A549 (cell line): ENCODE data around the gene ATP13A3.

Experiments used
- CBX8 ChIP-seq: fragments of 200-600 bp; sonication (generic); IDR thresholded peaks from 2 replicates; pipeline ENCODE4 v1.6.1; 2016
- CEBPB ChIP-seq, 2 experiments: fragments of >200 bp in 1 of 2; sonication (Bioruptor Twin) in 1 of 2; formaldehyde crosslinking in 1 of 2; IDR thresholded peaks; 2 replicates each; pipeline ENCODE4 v1.6.1; 2012 to 2016
- EP300 ChIP-seq, 2 experiments: fragments of >200 bp; sonication (Bioruptor Twin); formaldehyde crosslinking; IDR thresholded peaks; 2 replicates in 1 of 2; 3 replicates in 1 of 2; pipeline ENCODE4 v1.6.1; 2016 to 2017
- HEYL ChIP-seq: fragments of 250-450 bp; sonication (Bioruptor Pico); IDR thresholded peaks from 2 replicates; pipeline ENCODE4 v1.8.0; 2021; ENCODE audit warnings: mild to moderate bottlenecking, moderate library complexity
- MAZ ChIP-seq: fragments of 150-350 bp; IDR thresholded peaks from 2 replicates; pipeline ENCODE4 v1.6.1; 2014; ENCODE audit warnings: antibody characterized with exemption, low read depth, low read length, borderline replicate concordance
- MYC ChIP-seq: IDR thresholded peaks from 2 replicates; pipeline ENCODE4 v1.6.1; 2012; ENCODE audit warnings: mild to moderate bottlenecking, inconsistent platforms, low read length, improper control_type of control experiment, borderline replicate concordance
- NR3C1 ChIP-seq: fragments of >200 bp; sonication (Bioruptor Twin); formaldehyde crosslinking; IDR thresholded peaks from 3 replicates; pipeline ENCODE4 v1.6.1; 2017
- POLR2A ChIP-seq: IDR thresholded peaks from 2 replicates; pipeline ENCODE4 v1.6.1; 2012; ENCODE audit warnings: mild to moderate bottlenecking, low read length
- RAD21 ChIP-seq, 2 experiments: fragments of >200 bp in 1 of 2; sonication (Bioruptor Twin) in 1 of 2; formaldehyde crosslinking in 1 of 2; IDR thresholded peaks in 1 of 2; conservative IDR thresholded peaks in 1 of 2; 2 replicates in 1 of 2; 3 replicates in 1 of 2; pipeline ENCODE4 v1.6.1; 2012 to 2018; ENCODE audit warnings: inconsistent platforms in 1 of 2
- SMC3 ChIP-seq: fragments of >200 bp; sonication (Bioruptor Twin); formaldehyde crosslinking; IDR thresholded peaks from 3 replicates; pipeline ENCODE4 v1.6.1; 2018; ENCODE audit warnings: inconsistent platforms
- TF ChIP-seq, protein P1 (sequence below): fragments of >200 bp; sonication (Bioruptor Twin); formaldehyde crosslinking; IDR thresholded peaks from 3 replicates; pipeline ENCODE4 v1.5.1; 2016
- TF ChIP-seq, protein P2 (sequence below): fragments of 200-600 bp; sonication (generic); IDR thresholded peaks from 2 replicates; pipeline ENCODE4 v1.6.1; 2016; ENCODE audit warnings: antibody characterized with exemption, mild to moderate bottlenecking, moderate library complexity
- TF ChIP-seq, protein P3 (sequence below): IDR thresholded peaks from 2 replicates; pipeline ENCODE4 v1.6.1; 2012
- TF ChIP-seq, protein P4 (sequence below): fragments of 450-650 bp; IDR thresholded peaks from 2 replicates; pipeline ENCODE4 v1.6.1; 2014; ENCODE audit warnings: antibody characterized with exemption

DNA sequence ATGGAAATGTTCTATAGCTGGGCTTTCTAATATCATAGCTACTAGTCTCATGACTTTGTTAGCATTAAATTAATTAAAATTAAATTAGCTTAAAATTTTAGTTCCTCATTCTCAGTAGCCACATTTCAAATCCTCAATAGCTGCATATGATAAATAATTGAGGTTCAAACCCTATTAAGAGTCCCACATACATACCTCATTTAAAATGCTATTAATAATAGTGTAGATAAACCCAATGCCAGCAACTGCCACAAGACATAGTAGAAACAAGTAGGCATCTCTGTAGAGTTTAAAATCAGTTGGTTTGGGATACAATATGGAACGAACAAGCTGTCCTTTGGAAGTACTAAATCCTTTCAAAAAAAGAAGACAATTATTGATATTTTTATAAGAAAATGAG is 39.1 kb downstream of the ATP13A3 start:
- TF ChIP-seq CBX8 (no peak), EP300 (IDR thresholded peaks at IDR 0.05) (no peak), NR3C1 (no peak), MYC (no peak), CEBPB (IDR thresholded peaks at IDR 0.05) (no peak), MAZ (no peak), POLR2A (no peak), RAD21 (conservative IDR thresholded peaks at IDR 0.05 in 1 of 2, IDR thresholded peaks at IDR 0.05 in 1 of 2) (no peak), HEYL (no peak), SMC3 (no peak)
- TF ChIP-seq, protein P1, sequence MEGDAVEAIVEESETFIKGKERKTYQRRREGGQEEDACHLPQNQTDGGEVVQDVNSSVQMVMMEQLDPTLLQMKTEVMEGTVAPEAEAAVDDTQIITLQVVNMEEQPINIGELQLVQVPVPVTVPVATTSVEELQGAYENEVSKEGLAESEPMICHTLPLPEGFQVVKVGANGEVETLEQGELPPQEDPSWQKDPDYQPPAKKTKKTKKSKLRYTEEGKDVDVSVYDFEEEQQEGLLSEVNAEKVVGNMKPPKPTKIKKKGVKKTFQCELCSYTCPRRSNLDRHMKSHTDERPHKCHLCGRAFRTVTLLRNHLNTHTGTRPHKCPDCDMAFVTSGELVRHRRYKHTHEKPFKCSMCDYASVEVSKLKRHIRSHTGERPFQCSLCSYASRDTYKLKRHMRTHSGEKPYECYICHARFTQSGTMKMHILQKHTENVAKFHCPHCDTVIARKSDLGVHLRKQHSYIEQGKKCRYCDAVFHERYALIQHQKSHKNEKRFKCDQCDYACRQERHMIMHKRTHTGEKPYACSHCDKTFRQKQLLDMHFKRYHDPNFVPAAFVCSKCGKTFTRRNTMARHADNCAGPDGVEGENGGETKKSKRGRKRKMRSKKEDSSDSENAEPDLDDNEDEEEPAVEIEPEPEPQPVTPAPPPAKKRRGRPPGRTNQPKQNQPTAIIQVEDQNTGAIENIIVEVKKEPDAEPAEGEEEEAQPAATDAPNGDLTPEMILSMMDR = no peak
- TF ChIP-seq, protein P2, sequence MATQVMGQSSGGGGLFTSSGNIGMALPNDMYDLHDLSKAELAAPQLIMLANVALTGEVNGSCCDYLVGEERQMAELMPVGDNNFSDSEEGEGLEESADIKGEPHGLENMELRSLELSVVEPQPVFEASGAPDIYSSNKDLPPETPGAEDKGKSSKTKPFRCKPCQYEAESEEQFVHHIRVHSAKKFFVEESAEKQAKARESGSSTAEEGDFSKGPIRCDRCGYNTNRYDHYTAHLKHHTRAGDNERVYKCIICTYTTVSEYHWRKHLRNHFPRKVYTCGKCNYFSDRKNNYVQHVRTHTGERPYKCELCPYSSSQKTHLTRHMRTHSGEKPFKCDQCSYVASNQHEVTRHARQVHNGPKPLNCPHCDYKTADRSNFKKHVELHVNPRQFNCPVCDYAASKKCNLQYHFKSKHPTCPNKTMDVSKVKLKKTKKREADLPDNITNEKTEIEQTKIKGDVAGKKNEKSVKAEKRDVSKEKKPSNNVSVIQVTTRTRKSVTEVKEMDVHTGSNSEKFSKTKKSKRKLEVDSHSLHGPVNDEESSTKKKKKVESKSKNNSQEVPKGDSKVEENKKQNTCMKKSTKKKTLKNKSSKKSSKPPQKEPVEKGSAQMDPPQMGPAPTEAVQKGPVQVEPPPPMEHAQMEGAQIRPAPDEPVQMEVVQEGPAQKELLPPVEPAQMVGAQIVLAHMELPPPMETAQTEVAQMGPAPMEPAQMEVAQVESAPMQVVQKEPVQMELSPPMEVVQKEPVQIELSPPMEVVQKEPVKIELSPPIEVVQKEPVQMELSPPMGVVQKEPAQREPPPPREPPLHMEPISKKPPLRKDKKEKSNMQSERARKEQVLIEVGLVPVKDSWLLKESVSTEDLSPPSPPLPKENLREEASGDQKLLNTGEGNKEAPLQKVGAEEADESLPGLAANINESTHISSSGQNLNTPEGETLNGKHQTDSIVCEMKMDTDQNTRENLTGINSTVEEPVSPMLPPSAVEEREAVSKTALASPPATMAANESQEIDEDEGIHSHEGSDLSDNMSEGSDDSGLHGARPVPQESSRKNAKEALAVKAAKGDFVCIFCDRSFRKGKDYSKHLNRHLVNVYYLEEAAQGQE = no peak
- TF ChIP-seq, protein P3, sequence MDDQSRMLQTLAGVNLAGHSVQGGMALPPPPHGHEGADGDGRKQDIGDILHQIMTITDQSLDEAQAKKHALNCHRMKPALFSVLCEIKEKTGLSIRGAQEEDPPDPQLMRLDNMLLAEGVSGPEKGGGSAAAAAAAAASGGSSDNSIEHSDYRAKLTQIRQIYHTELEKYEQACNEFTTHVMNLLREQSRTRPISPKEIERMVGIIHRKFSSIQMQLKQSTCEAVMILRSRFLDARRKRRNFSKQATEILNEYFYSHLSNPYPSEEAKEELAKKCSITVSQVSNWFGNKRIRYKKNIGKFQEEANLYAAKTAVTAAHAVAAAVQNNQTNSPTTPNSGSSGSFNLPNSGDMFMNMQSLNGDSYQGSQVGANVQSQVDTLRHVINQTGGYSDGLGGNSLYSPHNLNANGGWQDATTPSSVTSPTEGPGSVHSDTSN = no peak
- TF ChIP-seq, protein P4, sequence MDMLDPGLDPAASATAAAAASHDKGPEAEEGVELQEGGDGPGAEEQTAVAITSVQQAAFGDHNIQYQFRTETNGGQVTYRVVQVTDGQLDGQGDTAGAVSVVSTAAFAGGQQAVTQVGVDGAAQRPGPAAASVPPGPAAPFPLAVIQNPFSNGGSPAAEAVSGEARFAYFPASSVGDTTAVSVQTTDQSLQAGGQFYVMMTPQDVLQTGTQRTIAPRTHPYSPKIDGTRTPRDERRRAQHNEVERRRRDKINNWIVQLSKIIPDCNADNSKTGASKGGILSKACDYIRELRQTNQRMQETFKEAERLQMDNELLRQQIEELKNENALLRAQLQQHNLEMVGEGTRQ = no peak
